ENCODE measurements around the gene TTN.

Gene TTN

GRCh38 chr2:178683877-178684276, 123.3 kb downstream of the TTN start:
- Histone ChIP-seq H3K9me3 (replicated peaks; ENCODE audit: insufficient read depth, low read length) (no peaks in the 10 kb centered on the region), H3K36me3 (replicated peaks; ENCODE audit: insufficient read depth, low read length) (no peaks in the 10 kb centered on the region), H3K9ac (ENCODE audit: low read length) (no peak overlapping the region), H3K79me2 (ENCODE audit: low read length) (no peaks in the 10 kb centered on the region), H3K4me2 (ENCODE audit: low read depth, low read length) (no peak overlapping the region), H2AFZ (ENCODE audit: low read length) (no peak overlapping the region), H3K9me2 (replicated peaks; ENCODE audit: insufficient read depth, low read length) (no peaks in the 10 kb centered on the region), H3K4me3 (ENCODE audit: low read length) (no peak overlapping the region), H4K20me1 (ENCODE audit: insufficient read depth, low read length) (no peaks in the 10 kb centered on the region), H3F3A (ENCODE audit: insufficient read depth, low read length) (no peaks in the 10 kb centered on the region), H3K27me3 (replicated peaks; ENCODE audit: insufficient read depth, low read length) (no peaks in the 10 kb centered on the region), H3K27ac (ENCODE audit: low read length) (no peak overlapping the region), H3K4me1 (ENCODE audit: low read length) (no peaks in the 10 kb centered on the region)
- TF ChIP-seq CTCF (IDR thresholded peaks at IDR 0.05; ENCODE audit: low read length) = no peak
- no peak for TF ChIP-seq EZH2phosphoT487 (IDR thresholded peaks at IDR 0.05; ENCODE audit: low read length)
- no peak for TF ChIP-seq EZH2 (optimal IDR thresholded peaks at IDR 0.05; ENCODE audit: low read depth, low read length)
- no peak for DNase-seq

GRCh38 chr2:178681081-178681480, 126.1 kb downstream of the TTN start:
- no peaks in the 10 kb centered on the region for H3K9me2 ChIP-seq (replicated peaks; ENCODE audit: insufficient read depth, low read length)
- H3K4me3 ChIP-seq (ENCODE audit: low read length) = no peak overlapping the region
- no peak overlapping the region for H2AFZ ChIP-seq (ENCODE audit: low read length)
- no peak overlapping the region for H3K27ac ChIP-seq (ENCODE audit: low read length)
- no peak for DNase-seq
- no peaks in the 10 kb centered on the region for H3K4me1 ChIP-seq (ENCODE audit: low read length)
- H3K36me3 ChIP-seq (replicated peaks; ENCODE audit: insufficient read depth, low read length) = no peaks in the 10 kb centered on the region
- no peak overlapping the region for H3K4me2 ChIP-seq (ENCODE audit: low read depth, low read length)
- TF ChIP-seq EZH2phosphoT487 (IDR thresholded peaks at IDR 0.05; ENCODE audit: low read length) = no peak
- TF ChIP-seq EZH2 (optimal IDR thresholded peaks at IDR 0.05; ENCODE audit: low read depth, low read length) = no peak
- TF ChIP-seq CTCF (IDR thresholded peaks at IDR 0.05; ENCODE audit: low read length) = no peak
- no peak overlapping the region for H3K9ac ChIP-seq (ENCODE audit: low read length)
- H3K79me2 ChIP-seq (ENCODE audit: low read length) = no peaks in the 10 kb centered on the region
- no peaks in the 10 kb centered on the region for H4K20me1 ChIP-seq (ENCODE audit: insufficient read depth, low read length)
- no peaks in the 10 kb centered on the region for H3F3A ChIP-seq (ENCODE audit: insufficient read depth, low read length)
- no peaks in the 10 kb centered on the region for H3K27me3 ChIP-seq (replicated peaks; ENCODE audit: insufficient read depth, low read length)
- no peaks in the 10 kb centered on the region for H3K9me3 ChIP-seq (replicated peaks; ENCODE audit: insufficient read depth, low read length)

- Histone ChIP-seq H3K27ac (ENCODE audit: low read length) (no peak overlapping the region), H3K9ac (ENCODE audit: low read length) (no peak overlapping the region), H3K4me3 (ENCODE audit: low read length) (no peak overlapping the region), H3K27me3 (replicated peaks; ENCODE audit: insufficient read depth, low read length) (no peaks in the 10 kb centered on the region), H3K4me2 (ENCODE audit: low read depth, low read length) (no peak overlapping the region), H3K4me1 (ENCODE audit: low read length) (no peaks in the 10 kb centered on the region), H4K20me1 (ENCODE audit: insufficient read depth, low read length) (no peaks in the 10 kb centered on the region), H2AFZ (ENCODE audit: low read length) (no peak overlapping the region), H3F3A (ENCODE audit: insufficient read depth, low read length) (no peaks in the 10 kb centered on the region), H3K9me3 (replicated peaks; ENCODE audit: insufficient read depth, low read length) (no peaks in the 10 kb centered on the region), H3K9me2 (replicated peaks; ENCODE audit: insufficient read depth, low read length) (no peaks in the 10 kb centered on the region), H3K36me3 (replicated peaks; ENCODE audit: insufficient read depth, low read length) (no peaks in the 10 kb centered on the region), H3K79me2 (ENCODE audit: low read length) (no peaks in the 10 kb centered on the region)
- TF ChIP-seq EZH2 (optimal IDR thresholded peaks at IDR 0.05; ENCODE audit: low read depth, low read length) (no peak), EZH2phosphoT487 (IDR thresholded peaks at IDR 0.05; ENCODE audit: low read length) (no peak), CTCF (IDR thresholded peaks at IDR 0.05; ENCODE audit: low read length) (no peak)
- no peak for DNase-seq
Measured at GRCh38 chr2:178679891-178680290, 127.3 kb downstream of the TTN start.
